ENCODE data around the gene NOSTRIN. TPM values are rescaled to one million over a fixed set of nuclear protein-coding genes. Genes with fewer than 3 reads are reported as not detected.
A peak's percentile ranks its signal among the peaks of the same experiment; 100 is the strongest.

The NOSTRIN gene
- total and polyA plus RNA-seq, 3 donors from 2014 or later = 28.9 to 99.8 (median 93.8) TPM

DNA sequence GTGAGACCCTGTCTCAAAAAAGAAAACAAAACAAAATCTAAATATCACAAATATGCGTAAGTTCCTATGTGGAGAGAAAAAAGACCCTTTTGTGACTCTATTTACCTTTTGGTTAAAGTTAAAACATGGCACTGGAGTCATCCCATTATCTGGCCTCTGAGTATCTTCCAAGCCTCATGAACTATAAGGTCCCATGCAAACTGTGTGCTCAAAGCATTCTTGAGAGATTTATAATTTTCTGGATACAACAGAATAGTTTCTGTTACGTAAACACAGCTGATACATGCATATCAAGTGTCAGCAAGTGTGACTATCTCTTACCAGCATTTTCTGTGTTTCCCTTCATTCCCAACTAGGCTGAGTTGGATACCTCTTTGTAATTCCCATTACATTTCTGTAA is 8.8 kb upstream of the NOSTRIN start:
- no peak for DNase-seq
- Histone ChIP-seq H3K4me1 (peaks cover 7% of the 10 kb centered on the region), H3K4me3 (no peak overlapping the region), H3K27ac (no peak overlapping the region), H3K9me3 (no peaks in the 10 kb centered on the region), H3K36me3 (ENCODE audit: low read depth, missing control alignments) (no peaks in the 10 kb centered on the region), H3K27me3 (no peaks in the 10 kb centered on the region)
- intact Hi-C loops (cut with DNase I; ENCODE audit: low total_unique reads) = no loop called here
- no peak for TF ChIP-seq POLR2A (IDR thresholded peaks at IDR 0.05)
- TF ChIP-seq, protein P1, sequence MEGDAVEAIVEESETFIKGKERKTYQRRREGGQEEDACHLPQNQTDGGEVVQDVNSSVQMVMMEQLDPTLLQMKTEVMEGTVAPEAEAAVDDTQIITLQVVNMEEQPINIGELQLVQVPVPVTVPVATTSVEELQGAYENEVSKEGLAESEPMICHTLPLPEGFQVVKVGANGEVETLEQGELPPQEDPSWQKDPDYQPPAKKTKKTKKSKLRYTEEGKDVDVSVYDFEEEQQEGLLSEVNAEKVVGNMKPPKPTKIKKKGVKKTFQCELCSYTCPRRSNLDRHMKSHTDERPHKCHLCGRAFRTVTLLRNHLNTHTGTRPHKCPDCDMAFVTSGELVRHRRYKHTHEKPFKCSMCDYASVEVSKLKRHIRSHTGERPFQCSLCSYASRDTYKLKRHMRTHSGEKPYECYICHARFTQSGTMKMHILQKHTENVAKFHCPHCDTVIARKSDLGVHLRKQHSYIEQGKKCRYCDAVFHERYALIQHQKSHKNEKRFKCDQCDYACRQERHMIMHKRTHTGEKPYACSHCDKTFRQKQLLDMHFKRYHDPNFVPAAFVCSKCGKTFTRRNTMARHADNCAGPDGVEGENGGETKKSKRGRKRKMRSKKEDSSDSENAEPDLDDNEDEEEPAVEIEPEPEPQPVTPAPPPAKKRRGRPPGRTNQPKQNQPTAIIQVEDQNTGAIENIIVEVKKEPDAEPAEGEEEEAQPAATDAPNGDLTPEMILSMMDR (IDR thresholded peaks at IDR 0.05) = no peak
- WGBS, 2 donors = 46 to 72% methylated on average over 2 of the region's 2 CpGs

- TF ChIP-seq POLR2A (IDR thresholded peaks at IDR 0.05) = no peak
- TF ChIP-seq, protein P1 (IDR thresholded peaks at IDR 0.05) = no peak
- no peaks in the 10 kb centered on the region for H3K27me3 ChIP-seq
- peaks cover 7% of the 10 kb centered on the region for H3K4me1 ChIP-seq
- H3K4me3 ChIP-seq = no peak overlapping the region
- no peak overlapping the region for H3K27ac ChIP-seq
- H3K9me3 ChIP-seq = no peaks in the 10 kb centered on the region
- no peak for DNase-seq
- WGBS, 2 donors = 81% methylated on average over 1 of the region's 1 CpG
- intact Hi-C loops (cut with DNase I; ENCODE audit: low total_unique reads) = no loop called here
- H3K36me3 ChIP-seq (ENCODE audit: low read depth, missing control alignments) = no peaks in the 10 kb centered on the region
Measured at GRCh38 chr2:168794968-168795367, 7.5 kb upstream of the NOSTRIN start.

DNA sequence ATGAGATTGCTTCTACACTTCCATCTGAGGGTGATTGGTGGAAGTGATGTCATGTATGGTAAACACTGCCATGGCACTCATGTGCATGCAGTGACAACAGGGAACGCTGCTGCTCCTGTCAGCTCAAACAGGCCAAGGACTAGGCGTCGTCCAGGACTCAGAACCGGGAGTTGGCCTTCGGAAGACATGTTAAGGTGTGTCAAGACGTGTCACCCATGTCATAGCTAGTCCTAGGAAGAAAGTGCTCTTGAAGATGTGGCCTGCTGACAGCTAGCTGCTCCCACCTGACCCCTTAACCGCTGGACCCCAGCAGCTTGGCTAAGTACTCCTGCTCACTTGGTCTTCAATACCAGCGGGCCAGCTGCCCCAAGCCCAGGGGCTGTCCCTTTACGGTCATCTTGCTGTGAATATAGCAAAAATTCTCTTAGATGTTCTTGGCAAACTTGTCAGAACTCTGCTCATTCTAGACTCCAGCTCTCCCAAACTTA is 6.3 kb upstream of the NOSTRIN start:
- intact Hi-C loops (cut with DNase I; ENCODE audit: low total_unique reads) = no loop called here
- H3K4me3 ChIP-seq = no peak overlapping the region
- H3K27me3 ChIP-seq = no peaks in the 10 kb centered on the region
- TF ChIP-seq, protein P1 (IDR thresholded peaks at IDR 0.05) = no peak
- TF ChIP-seq POLR2A (IDR thresholded peaks at IDR 0.05) = no peak
- no peaks in the 10 kb centered on the region for H3K36me3 ChIP-seq (ENCODE audit: low read depth, missing control alignments)
- no peaks in the 10 kb centered on the region for H3K9me3 ChIP-seq
- peaks cover 7% of the 10 kb centered on the region for H3K4me1 ChIP-seq
- 79 to 83% methylated on average over 9 of the region's 9 CpGs for WGBS, 2 donors
- peak overlapping the region in 1 of 2 donors; percentile 43 for H3K27ac ChIP-seq
- DNase-seq = no peak

GRCh38 chr2:168796583-168797285 is 5.7 kb upstream of the NOSTRIN start:
- Histone ChIP-seq H3K36me3 (ENCODE audit: low read depth, missing control alignments) (no peaks in the 10 kb centered on the region), H3K4me1 (peaks cover 7% of the 10 kb centered on the region), H3K4me3 (no peak overlapping the region), H3K27ac (peak overlapping the region in 1 of 2 donors; percentile 43), H3K9me3 (no peaks in the 10 kb centered on the region), H3K27me3 (no peaks in the 10 kb centered on the region)
- TF ChIP-seq POLR2A (IDR thresholded peaks at IDR 0.05) = no peak
- TF ChIP-seq, protein P1 (IDR thresholded peaks at IDR 0.05) = no peak
- WGBS, 2 donors = 51 to 54% methylated on average over 8 of the region's 8 CpGs
- DNase-seq = no peak
- intact Hi-C loops (cut with DNase I; ENCODE audit: low total_unique reads) = no loop called here

- H3K4me3 ChIP-seq = no peak overlapping the region
- no peaks in the 10 kb centered on the region for H3K36me3 ChIP-seq (ENCODE audit: low read depth, missing control alignments)
- TF ChIP-seq, protein P1 (IDR thresholded peaks at IDR 0.05) = no peak
- TF ChIP-seq POLR2A (IDR thresholded peaks at IDR 0.05) = no peak
- intact Hi-C loops (cut with DNase I; ENCODE audit: low total_unique reads) = no loop called here
- H3K27me3 ChIP-seq = no peaks in the 10 kb centered on the region
- H3K9me3 ChIP-seq = no peaks in the 10 kb centered on the region
- peaks cover 7% of the 10 kb centered on the region for H3K4me1 ChIP-seq
- DNase-seq = no peak
- H3K27ac ChIP-seq = no peak overlapping the region
Measured at GRCh38 chr2:168797286-168797655, 5.2 kb upstream of the NOSTRIN start.
